IMR-90 (cell line): ENCODE measurements around the gene PLA2G4E. TPM values are rescaled to one million over a fixed set of nuclear protein-coding genes. Genes with fewer than 3 reads are reported as not detected.

Source experiments
- ATAC-seq: fragments of 200-7000 bp; cut with Tn5 transposase; 2 replicates; pipeline ENCODE4 v1.9.1; 2020; ENCODE audit warnings: low read depth, mild to moderate bottlenecking, moderate library complexity
- BruUV-seq: library from RNA; stranded (reverse); fragments of 400-500 nt; replicated peaks from 2 replicates; lab custom pipeline; 2021; lab: Mats Ljungman, UMichigan
- CTCF ChIA-PET: fragments of 300-600 bp; formaldehyde crosslinking; extraction: SDS; loops from one replicate; lab custom pipeline; 2021; ENCODE audit warnings: antibody characterized with exemption; lab: Yijun Ruan, JAX
- POLR2A ChIA-PET: fragments of 300-600 bp; sonication (Branson Sonifier 250); formaldehyde crosslinking; loops from one replicate; lab custom pipeline; 2022; ENCODE audit warnings: antibody characterized with exemption; ENCODE audit not compliant: unreplicated experiment; lab: Charles Lee
- DNase-seq: peaks from one replicate; pipeline ENCODE4 v3.0.0; 2013
- H2AFZ ChIP-seq: replicated peaks from 2 replicates; pipeline ENCODE3; 2013; ENCODE audit warnings: low read length, mild to moderate bottlenecking; ENCODE audit not compliant: poor library complexity
- H2AK5ac ChIP-seq: 2 replicates; pipeline ENCODE4 v1.6.1; 2013; ENCODE audit warnings: low read depth, low read length, inconsistent platforms
- H2AK9ac ChIP-seq: replicated peaks from 2 replicates; pipeline ENCODE3; 2013; ENCODE audit warnings: mild to moderate bottlenecking, low read depth, low read length, moderate library complexity; ENCODE audit not compliant: poor library complexity
- H2BK120ac ChIP-seq: 2 replicates; pipeline ENCODE4 v1.6.1; 2013; ENCODE audit warnings: low read depth, low read length, inconsistent platforms
- H2BK15ac ChIP-seq: 3 replicates; pipeline ENCODE4 v1.6.1; 2013; ENCODE audit warnings: low read depth, low read length, inconsistent platforms
- H2BK20ac ChIP-seq: 2 replicates; pipeline ENCODE4 v1.6.1; 2013; ENCODE audit warnings: low read depth, mild to moderate bottlenecking, inconsistent platforms, low read length, moderate library complexity
- H2BK5ac ChIP-seq: 2 replicates; pipeline ENCODE4 v1.6.1; 2013; ENCODE audit warnings: mild to moderate bottlenecking, low read depth, low read length, inconsistent platforms; ENCODE audit not compliant: poor library complexity, severe bottlenecking
- H3K14ac ChIP-seq: replicated peaks from 2 replicates; pipeline ENCODE4 v1.6.1; 2013; ENCODE audit warnings: low read depth, low read length, inconsistent platforms
- H3K18ac ChIP-seq: 2 replicates; pipeline ENCODE4 v1.6.1; 2013; ENCODE audit warnings: low read depth, low read length, control low read depth
- H3K23ac ChIP-seq: 2 replicates; pipeline ENCODE4 v1.6.1; 2013; ENCODE audit warnings: low read depth, low read length, inconsistent platforms
- H3K27ac ChIP-seq: 2 replicates; pipeline ENCODE4 v1.5.1; 2013; ENCODE audit warnings: mild to moderate bottlenecking, control low read depth, low read length; ENCODE audit not compliant: insufficient read depth
- H3K27me3 ChIP-seq: 2 replicates; pipeline ENCODE4 v1.6.1; 2013; ENCODE audit warnings: low read length; ENCODE audit not compliant: control insufficient read depth, insufficient read depth
- H3K36me3 ChIP-seq: 2 replicates; pipeline ENCODE4 v1.6.1; 2013; ENCODE audit warnings: low read length, mixed read lengths; ENCODE audit not compliant: control insufficient read depth, insufficient read depth
- H3K4ac ChIP-seq: 2 replicates; pipeline ENCODE4 v1.6.1; 2013; ENCODE audit warnings: low read depth, low read length, inconsistent platforms
- H3K4me1 ChIP-seq: 2 replicates; pipeline ENCODE4 v1.6.1; 2013; ENCODE audit warnings: low read length, mixed read lengths; ENCODE audit not compliant: control insufficient read depth, insufficient read depth
- H3K4me2 ChIP-seq: 2 replicates; pipeline ENCODE4 v1.6.1; 2013; ENCODE audit warnings: low read depth, mild to moderate bottlenecking, control low read depth, low read length, moderate library complexity
- H3K4me3 ChIP-seq: 2 replicates; pipeline ENCODE4 v1.5.1; 2013; ENCODE audit warnings: low read depth, mild to moderate bottlenecking, control low read depth, low read length, moderate library complexity; ENCODE audit not compliant: insufficient read depth
- H3K56ac ChIP-seq: 2 replicates; pipeline ENCODE4 v1.6.1; 2013; ENCODE audit warnings: low read length, inconsistent platforms; ENCODE audit not compliant: insufficient read depth; ENCODE audit errors: extremely low read depth
- H3K79me1 ChIP-seq, 2 experiments: 2 replicates each; pipeline ENCODE4 v1.6.1; 2013; ENCODE audit warnings: low read length in 2 of 2, inconsistent platforms in 1 of 2, low read depth in 1 of 2
- H3K9ac ChIP-seq: 2 replicates; pipeline ENCODE4 v1.6.1; 2013; ENCODE audit warnings: low read depth, low read length, control low read depth
- H3K9me1 ChIP-seq: 2 replicates; pipeline ENCODE4 v1.6.1; 2013; ENCODE audit warnings: low read length, inconsistent platforms; ENCODE audit not compliant: insufficient read depth
- H3K9me3 ChIP-seq: 2 replicates; pipeline ENCODE4 v1.6.1; 2013; ENCODE audit warnings: low read length; ENCODE audit not compliant: control insufficient read depth, insufficient read depth
- H4K20me1 ChIP-seq: 2 replicates; pipeline ENCODE4 v1.6.1; 2013; ENCODE audit warnings: low read length, inconsistent platforms; ENCODE audit not compliant: insufficient read depth
- H4K5ac ChIP-seq: 2 replicates; pipeline ENCODE4 v1.6.1; 2013; ENCODE audit warnings: mild to moderate bottlenecking, low read depth, low read length, control low read depth
- H4K8ac ChIP-seq, 2 experiments: 2 replicates each; pipeline ENCODE4 v1.6.1; 2013; ENCODE audit warnings: low read depth in 2 of 2, low read length in 2 of 2, control low read depth in 1 of 2, inconsistent platforms in 1 of 2
- H4K91ac ChIP-seq: 2 replicates; pipeline ENCODE4 v1.6.1; 2013; ENCODE audit warnings: low read depth, low read length, inconsistent platforms; ENCODE audit not compliant: insufficient read depth
- BHLHE40 ChIP-seq: fragments of 150-350 bp; IDR thresholded peaks from 2 replicates; pipeline ENCODE4 v1.6.1; 2016; ENCODE audit warnings: mild to moderate bottlenecking, low read depth, low read length
- MAZ ChIP-seq: IDR thresholded peaks from 2 replicates; pipeline ENCODE4 v1.6.1; 2012; ENCODE audit warnings: low read depth, mild to moderate bottlenecking, low read length, improper control_type of control experiment, moderate library complexity, borderline replicate concordance
- NFE2L2 ChIP-seq: fragments of 150-350 bp; IDR thresholded peaks from 2 replicates; pipeline ENCODE4 v1.6.1; 2016; ENCODE audit warnings: low read depth, mild to moderate bottlenecking, low read length
- POLR2A ChIP-seq: IDR thresholded peaks from 2 replicates; pipeline ENCODE4 v1.6.1; 2012; ENCODE audit warnings: mild to moderate bottlenecking, low read depth, low read length
- RCOR1 ChIP-seq: IDR thresholded peaks from 2 replicates; pipeline ENCODE4 v1.6.1; 2012; ENCODE audit warnings: mild to moderate bottlenecking, low read length, improper control_type of control experiment; ENCODE audit not compliant: insufficient replicate concordance
- WGBS, 2 experiments: methylation state at CpG; one replicate each; pipeline versions ENCODE4 v1.1.5 to v1.1.7; 2013; ENCODE audit warnings: missing lambda C conversion rate in 2 of 2; ENCODE audit not compliant: insufficient read length in 1 of 2; ENCODE audit errors: extremely low coverage in 2 of 2; 5-methylcytosine and 5-hydroxymethylcytosine counted together
- dilution Hi-C: fragments of 300-500 bp; cut with HindIII; formaldehyde crosslinking; loops from one replicate; pipeline ENCODE4 v1.14.3; 2018; ENCODE audit warnings: low sequenced_read_pairs; ENCODE audit not compliant: unreplicated experiment
- in situ Hi-C: fragments of 300-500 bp; cut with MboI; formaldehyde crosslinking; loops from 3 replicates; pipeline ENCODE4 v1.14.3; 2019; ENCODE audit warnings: low sequenced_read_pairs, inconsistent platforms, mixed read lengths
- intact Hi-C: fragments of 100-400 bp; cut with micrococcal nuclease; formaldehyde crosslinking; loops from 2 replicates; pipeline ENCODE4 v1.10.0; 2022
- polyA plus RNA-seq, 3 experiments: library from polyadenylated mRNA; depleted of rRNA; stranded (reverse); fragments of >200 nt; gene quantifications; 2 replicates each; pipeline ENCODE4 v1.2.3, GENCODE V29; 2012; ENCODE audit warnings: low replicate concordance in 1 of 3
- total RNA-seq: library from RNA; depleted of rRNA; stranded (reverse); fragments of >200 nt; gene quantifications from 2 replicates; pipeline ENCODE4 v1.2.3, GENCODE V29; 2012
- TF ChIP-seq, protein P1 (sequence below): fragments of 150-350 bp; IDR thresholded peaks from 2 replicates; pipeline ENCODE4 v1.6.1; 2016; ENCODE audit warnings: low read depth, mild to moderate bottlenecking, low read length, moderate library complexity, borderline replicate concordance

Gene PLA2G4E
- total and polyA plus RNA-seq, 2 of the 4 experiments (the other 2 are of a cell fraction), result not detected

DNA sequence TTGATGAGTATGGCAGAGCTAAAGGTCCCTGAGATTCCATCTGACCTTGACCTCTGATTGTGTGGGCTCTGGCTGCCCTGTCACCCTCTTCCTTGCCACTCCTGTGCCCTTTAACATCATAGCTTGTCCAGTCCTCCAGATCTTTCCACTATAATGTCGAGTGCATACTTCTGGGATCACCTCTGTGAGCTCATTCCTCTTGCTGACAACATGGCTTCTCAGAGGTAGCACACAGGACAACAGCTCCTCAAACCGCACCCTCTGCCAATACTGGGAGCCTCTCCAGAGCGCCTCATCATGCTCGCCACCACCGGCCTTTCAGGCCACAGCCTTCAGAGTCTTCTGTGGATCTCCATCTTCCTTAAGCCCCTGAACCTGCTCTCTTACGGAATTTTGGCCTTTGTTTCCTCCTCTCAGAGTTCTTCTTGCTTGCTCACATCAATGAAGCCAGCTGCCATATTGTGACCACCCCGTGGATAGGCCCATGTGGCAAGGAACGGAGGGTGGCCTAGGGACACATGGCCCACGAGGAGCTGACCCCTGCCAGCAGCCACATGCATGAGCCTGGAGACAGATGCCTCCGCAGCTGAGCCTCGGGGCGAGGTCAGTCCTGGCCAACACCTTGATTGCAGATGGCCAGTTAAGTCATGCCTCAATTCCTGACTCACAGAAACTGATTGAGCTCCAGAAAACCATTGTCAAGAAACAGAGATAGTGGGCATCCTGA is 42.4 kb upstream of the PLA2G4E start:
- POLR2A ChIA-PET, result no interaction called here
- no peak overlapping the region for H2BK120ac ChIP-seq
- CTCF ChIA-PET, result interaction anchor here (0.7 kb wide), 1 partner anchor 73 kb away, joined by 3 read pairs; no protein-coding TSS in a partner anchor
- no peak overlapping the region for H2AFZ ChIP-seq
- no peak overlapping the region for H2BK15ac ChIP-seq
- no peak for TF ChIP-seq POLR2A
- TF ChIP-seq, protein P1, sequence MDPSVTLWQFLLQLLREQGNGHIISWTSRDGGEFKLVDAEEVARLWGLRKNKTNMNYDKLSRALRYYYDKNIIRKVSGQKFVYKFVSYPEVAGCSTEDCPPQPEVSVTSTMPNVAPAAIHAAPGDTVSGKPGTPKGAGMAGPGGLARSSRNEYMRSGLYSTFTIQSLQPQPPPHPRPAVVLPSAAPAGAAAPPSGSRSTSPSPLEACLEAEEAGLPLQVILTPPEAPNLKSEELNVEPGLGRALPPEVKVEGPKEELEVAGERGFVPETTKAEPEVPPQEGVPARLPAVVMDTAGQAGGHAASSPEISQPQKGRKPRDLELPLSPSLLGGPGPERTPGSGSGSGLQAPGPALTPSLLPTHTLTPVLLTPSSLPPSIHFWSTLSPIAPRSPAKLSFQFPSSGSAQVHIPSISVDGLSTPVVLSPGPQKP, result no peak
- no peak for TF ChIP-seq MAZ
- no peak for TF ChIP-seq NFE2L2
- TF ChIP-seq RCOR1, result no peak
- TF ChIP-seq BHLHE40, result no peak
- peaks cover 1% of the 10 kb centered on the region; the same call in 1 of the 2 replicates for H3K9me3 ChIP-seq
- ATAC-seq, result no peak
- H4K8ac ChIP-seq, result no peak overlapping the region
- H2BK5ac ChIP-seq, result no peak overlapping the region
- H3K9me1 ChIP-seq, result no peaks in the 10 kb centered on the region; the same call in 1 of the 2 replicates
- H3K27me3 ChIP-seq, result peaks cover 48% of the 10 kb centered on the region
- H3K4me1 ChIP-seq, result 0 out of 2 replicates have a peak, but pooled peaks cover 2% of the 10 kb centered on the region
- H3K4me3 ChIP-seq, result no peak overlapping the region
- intact Hi-C loops, result no loop called here
- H3K23ac ChIP-seq, result no peak overlapping the region
- in situ Hi-C loops, result no loop called here
- 71% methylated on average over 9 of the region's 12 CpGs; no CpG with 5 or more reads in 1 of the 2 experiments for WGBS, 2 experiments
- H2AK9ac ChIP-seq, result no peak overlapping the region
- dilution Hi-C loops, result no loop called here
- no peak overlapping the region for H2BK20ac ChIP-seq
- H3K4me2 ChIP-seq, result no peak overlapping the region
- no peak overlapping the region for H3K14ac ChIP-seq
- H3K56ac ChIP-seq, result no peak overlapping the region
- H4K5ac ChIP-seq, result no peak overlapping the region
- BruUV-seq, result no TSS peak
- H3K18ac ChIP-seq, result no peak overlapping the region
- H3K27ac ChIP-seq, result no peak overlapping the region
- H4K91ac ChIP-seq, result no peak overlapping the region
- no peaks in the 10 kb centered on the region for H3K36me3 ChIP-seq
- no peaks in the 10 kb centered on the region for H3K79me1 ChIP-seq
- no peak overlapping the region for H2AK5ac ChIP-seq
- DNase-seq, result no peak
- no peaks in the 10 kb centered on the region for H4K20me1 ChIP-seq
- no peak overlapping the region for H3K4ac ChIP-seq
- no peak overlapping the region for H3K9ac ChIP-seq
